ENCODE data around the gene HBM.
"Not testable (repeated sequence)": the region's sequence is repeated elsewhere in the genome, so short reads cannot be mapped to it uniquely, and the experiment has no call there.

Gene HBM

DNA sequence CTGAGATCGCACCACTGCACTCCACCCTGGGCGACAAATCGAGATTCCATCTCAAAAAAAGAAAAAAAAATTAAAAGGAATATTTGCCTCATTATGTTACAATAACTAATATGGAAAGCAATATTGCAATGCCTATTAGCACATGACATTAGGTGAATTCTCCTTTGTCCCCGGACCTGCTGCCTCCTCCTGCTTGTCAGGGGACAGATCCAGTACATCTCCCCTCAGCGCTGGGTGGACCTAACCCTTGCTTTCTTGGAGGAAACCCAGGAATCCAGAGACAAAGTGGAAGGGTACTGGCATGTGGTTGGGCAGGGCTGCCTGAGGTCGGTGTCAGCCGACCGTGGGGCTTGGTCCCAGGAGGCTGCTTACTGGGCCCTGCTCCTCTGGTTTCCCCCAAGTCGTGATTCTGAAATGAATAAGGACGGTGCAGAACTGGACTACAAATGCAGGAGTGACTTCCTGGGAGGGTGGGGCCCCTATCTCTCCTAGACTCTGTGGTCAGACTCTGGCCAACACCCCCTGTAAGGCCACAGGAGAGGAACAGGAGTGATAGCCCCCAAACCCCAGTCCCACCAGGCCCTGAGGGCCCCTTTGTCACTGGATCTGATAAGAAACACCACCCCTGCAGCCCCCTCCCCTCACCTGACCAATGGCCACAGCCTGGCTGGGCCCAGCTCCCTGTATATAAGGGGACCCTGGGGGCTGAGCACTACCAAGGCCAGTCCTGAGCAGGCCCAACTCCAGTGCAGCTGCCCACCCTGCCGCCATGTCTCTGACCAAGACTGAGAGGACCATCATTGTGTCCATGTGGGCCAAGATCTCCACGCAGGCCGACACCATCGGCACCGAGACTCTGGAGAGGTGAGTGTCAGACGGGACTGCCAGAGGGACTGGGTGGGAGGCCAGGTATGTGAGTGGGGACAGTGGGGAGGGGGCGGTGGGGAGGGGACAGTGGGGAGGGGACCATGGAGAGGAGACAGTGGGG is 13.3 kb upstream of the HBM start, which contains the start of gene HBZ:
TSS of gene HBZ (plus strand) at position 504 of the 988 bp plus-strand sequence. CDS start at position 770, 266 bp downstream.
- DNase-seq = no peak
- TF ChIP-seq, protein P1, sequence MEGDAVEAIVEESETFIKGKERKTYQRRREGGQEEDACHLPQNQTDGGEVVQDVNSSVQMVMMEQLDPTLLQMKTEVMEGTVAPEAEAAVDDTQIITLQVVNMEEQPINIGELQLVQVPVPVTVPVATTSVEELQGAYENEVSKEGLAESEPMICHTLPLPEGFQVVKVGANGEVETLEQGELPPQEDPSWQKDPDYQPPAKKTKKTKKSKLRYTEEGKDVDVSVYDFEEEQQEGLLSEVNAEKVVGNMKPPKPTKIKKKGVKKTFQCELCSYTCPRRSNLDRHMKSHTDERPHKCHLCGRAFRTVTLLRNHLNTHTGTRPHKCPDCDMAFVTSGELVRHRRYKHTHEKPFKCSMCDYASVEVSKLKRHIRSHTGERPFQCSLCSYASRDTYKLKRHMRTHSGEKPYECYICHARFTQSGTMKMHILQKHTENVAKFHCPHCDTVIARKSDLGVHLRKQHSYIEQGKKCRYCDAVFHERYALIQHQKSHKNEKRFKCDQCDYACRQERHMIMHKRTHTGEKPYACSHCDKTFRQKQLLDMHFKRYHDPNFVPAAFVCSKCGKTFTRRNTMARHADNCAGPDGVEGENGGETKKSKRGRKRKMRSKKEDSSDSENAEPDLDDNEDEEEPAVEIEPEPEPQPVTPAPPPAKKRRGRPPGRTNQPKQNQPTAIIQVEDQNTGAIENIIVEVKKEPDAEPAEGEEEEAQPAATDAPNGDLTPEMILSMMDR (IDR thresholded peaks at IDR 0.05; ENCODE audit: low read depth, low read length) = no peak
- Histone ChIP-seq H3K27me3 (peaks cover 7% of the 10 kb centered on the region; the same call in 1 of the 2 replicates), H3K36me3 (no peaks in the 10 kb centered on the region), H3K9me3 (no peaks in the 10 kb centered on the region), H3K4me3 (ENCODE audit: low read depth, low read length) (no peak within 1 kb of the TSS), H3K4me1 (peaks cover 7% of the 10 kb centered on the region)

DNA sequence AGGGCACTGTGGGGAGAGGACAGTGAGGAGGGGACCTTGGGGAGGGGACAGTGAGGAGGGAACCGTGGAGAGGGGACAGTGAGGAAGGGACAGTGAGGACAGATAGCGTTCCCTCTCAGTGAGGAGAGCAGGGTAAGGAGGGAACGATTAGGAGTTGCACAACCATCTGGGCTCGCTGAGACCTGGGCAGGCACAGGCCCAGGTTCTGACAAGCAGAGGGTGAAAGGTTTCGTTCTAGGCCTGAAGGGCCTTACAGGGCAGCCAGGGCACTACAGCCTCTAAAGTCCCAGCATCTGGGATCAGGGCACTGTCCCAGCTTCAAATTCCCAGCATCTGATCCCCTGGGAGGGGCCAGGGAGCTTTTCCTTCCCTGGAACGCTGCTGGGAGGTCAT is 12.7 kb upstream of the HBM start:
- H3K4me3 ChIP-seq (ENCODE audit: low read depth, low read length); H3K4me1 ChIP-seq; H3K36me3 ChIP-seq; H3K9me3 ChIP-seq; DNase-seq: not testable (repeated sequence)
- peaks cover 14% of the 10 kb centered on the region for H3K27me3 ChIP-seq

DNA sequence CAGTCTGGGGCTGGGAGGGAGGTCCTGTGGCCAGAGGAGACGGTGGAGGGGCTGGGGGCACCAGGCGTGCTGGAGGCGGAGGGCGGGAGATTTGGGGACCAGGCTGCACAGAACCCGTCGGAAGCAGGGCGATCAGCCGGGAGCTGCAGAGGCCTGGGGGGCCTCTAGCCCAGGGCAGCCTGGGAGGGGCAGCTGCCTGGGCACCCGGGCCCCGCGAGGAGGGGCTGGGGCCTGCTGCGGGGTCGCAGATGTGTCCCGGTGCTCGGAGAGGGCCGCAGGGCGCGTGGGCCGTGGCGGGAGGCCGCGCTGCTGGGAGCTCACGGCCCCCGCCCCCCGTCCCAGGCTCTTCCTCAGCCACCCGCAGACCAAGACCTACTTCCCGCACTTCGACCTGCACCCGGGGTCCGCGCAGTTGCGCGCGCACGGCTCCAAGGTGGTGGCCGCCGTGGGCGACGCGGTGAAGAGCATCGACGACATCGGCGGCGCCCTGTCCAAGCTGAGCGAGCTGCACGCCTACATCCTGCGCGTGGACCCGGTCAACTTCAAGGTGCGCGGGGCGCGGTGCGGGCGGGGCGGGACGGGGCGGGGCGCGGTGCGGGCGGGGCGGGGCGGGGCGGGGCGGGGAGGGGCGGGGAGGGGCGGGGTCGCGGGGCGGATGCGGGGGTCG is 12.1 kb upstream of the HBM start:
- not testable (repeated sequence) for H3K4me1 ChIP-seq
- H3K27me3 ChIP-seq = peaks cover 19% of the 10 kb centered on the region

DNA sequence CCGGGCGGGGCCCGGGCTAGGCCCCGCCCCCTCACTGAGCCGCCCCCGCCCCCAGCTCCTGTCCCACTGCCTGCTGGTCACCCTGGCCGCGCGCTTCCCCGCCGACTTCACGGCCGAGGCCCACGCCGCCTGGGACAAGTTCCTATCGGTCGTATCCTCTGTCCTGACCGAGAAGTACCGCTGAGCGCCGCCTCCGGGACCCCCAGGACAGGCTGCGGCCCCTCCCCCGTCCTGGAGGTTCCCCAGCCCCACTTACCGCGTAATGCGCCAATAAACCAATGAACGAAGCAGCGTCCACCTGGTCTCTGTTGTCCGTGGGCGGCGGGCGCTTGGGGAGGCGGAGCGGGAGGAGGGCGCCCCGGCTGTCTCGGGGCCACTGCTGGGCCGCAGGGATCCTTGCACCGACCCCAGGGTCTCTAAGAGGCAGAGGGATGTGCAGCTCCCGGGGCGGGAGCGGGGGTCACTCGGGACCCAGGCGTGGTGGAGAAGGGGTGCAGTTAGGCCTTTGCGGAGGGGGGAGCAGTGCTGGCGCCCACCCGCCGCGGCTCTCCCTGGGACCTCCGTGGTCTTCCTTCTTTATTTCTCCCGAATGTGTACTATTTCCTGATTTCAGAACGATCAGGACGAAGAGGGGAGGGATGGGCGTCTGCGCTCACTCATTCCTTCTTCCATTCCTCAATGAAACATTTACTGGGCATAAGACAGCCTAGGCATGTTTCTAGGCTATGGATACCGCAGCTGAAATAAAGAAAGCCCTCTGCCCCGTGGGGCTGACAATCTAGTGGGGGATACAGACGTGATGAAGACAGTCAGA is 11.4 kb upstream of the HBM start:
- Histone ChIP-seq H3K27me3 (peaks cover 24% of the 10 kb centered on the region), H3K9me3 (no peaks in the 10 kb centered on the region), H3K4me1 (peaks cover 3% of the 10 kb centered on the region; the same call in 1 of the 2 replicates), H3K4me3 (ENCODE audit: low read depth, low read length) (peak overlapping the region; percentile 66), H3K36me3 (no peaks in the 10 kb centered on the region)
- peak; percentile 53 for DNase-seq
- TF ChIP-seq, protein P1 (IDR thresholded peaks at IDR 0.05; ENCODE audit: low read depth, low read length) = no peak

More for the DNA sequence above, 12.1 kb upstream of the HBM start:
- DNase-seq; H3K36me3 ChIP-seq; H3K9me3 ChIP-seq; H3K4me3 ChIP-seq (ENCODE audit: low read depth, low read length): not testable (repeated sequence)

DNA sequence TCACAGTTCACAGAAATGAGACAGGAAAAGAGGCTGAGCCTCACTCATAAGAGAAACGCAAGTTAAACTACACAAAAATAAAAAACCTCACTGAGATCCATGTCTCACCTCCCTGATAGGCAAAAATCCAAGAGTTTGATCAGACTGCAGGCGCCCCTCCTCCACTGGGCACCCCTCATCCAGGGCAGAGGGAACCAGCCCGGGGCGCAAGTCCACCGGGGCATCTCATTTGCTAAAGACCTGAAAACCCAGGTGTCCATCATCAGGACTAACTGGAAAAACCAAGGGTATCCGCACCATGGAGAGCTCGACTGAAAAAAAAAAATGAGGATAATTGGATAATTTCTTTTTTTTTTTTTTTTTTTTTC is 10.8 kb upstream of the HBM start:
- Histone ChIP-seq H3K27me3 (peaks cover 24% of the 10 kb centered on the region), H3K4me1 (no peaks in the 10 kb centered on the region), H3K36me3 (no peaks in the 10 kb centered on the region), H3K4me3 (ENCODE audit: low read depth, low read length) (peak overlapping the region; percentile 66), H3K9me3 (no peaks in the 10 kb centered on the region)
- TF ChIP-seq, protein P1 (IDR thresholded peaks at IDR 0.05; ENCODE audit: low read depth, low read length) = no peak
- DNase-seq = no peak

DNA sequence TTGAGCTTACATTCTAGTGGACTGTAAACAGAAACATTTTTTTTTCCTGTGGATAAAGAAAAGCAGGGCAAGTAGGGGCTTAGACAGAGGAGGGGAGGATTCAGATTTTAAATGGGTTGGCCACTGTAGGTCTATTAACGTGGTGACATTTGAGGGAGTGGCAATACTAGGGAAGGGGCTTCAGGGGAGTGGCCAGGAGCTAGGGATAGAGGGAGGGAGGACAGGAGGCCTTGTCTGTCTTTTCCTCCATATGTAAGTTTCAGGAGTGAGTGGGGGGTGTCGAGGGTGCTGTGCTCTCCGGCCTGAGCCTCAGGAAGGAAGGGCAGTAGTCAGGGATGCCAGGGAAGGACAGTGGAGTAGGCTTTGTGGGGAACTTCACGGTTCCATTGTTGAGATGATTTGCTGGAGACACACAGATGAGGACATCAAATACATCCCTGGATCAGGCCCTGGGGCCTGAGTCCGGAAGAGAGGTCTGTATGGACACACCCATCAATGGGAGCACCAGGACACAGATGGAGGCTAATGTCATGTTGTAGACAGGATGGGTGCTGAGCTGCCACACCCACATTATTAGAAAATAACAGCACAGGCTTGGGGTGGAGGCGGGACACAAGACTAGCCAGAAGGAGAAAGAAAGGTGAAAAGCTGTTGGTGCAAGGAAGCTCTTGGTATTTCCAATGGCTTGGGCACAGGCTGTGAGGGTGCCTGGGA is 6.5 kb upstream of the HBM start:
- peaks cover 24% of the 10 kb centered on the region for H3K27me3 ChIP-seq

DNA sequence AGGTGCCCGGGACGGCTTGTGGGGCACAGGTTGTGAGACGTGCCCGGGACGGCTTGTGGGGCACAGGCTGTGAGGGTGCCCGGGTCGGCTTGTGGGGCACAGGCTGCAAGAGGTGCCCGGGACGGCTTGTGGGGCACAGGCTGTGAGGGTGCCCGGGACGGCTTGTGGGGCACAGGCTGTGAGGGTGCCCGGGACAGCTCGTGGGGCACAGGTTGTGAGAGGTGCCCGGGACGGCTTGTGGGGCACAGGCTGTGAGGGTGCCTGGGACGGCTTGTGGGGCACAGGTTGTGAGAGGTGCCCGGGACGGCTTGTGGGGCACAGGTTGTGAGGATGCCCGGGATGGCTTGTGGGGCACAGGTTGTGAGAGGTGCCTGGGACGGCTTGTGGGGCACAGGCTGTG is 5.5 kb upstream of the HBM start:
- H3K4me3 ChIP-seq (ENCODE audit: low read depth, low read length); H3K4me1 ChIP-seq; H3K36me3 ChIP-seq; DNase-seq; H3K9me3 ChIP-seq: not testable (repeated sequence)
- H3K27me3 ChIP-seq = peaks cover 25% of the 10 kb centered on the region

More for the DNA sequence above, 6.5 kb upstream of the HBM start:
- H3K9me3 ChIP-seq = no peaks in the 10 kb centered on the region
- no peak for DNase-seq
- no peak overlapping the region for H3K4me3 ChIP-seq (ENCODE audit: low read depth, low read length)
- H3K36me3 ChIP-seq = no peaks in the 10 kb centered on the region
- H3K4me1 ChIP-seq = no peaks in the 10 kb centered on the region
- TF ChIP-seq, protein P1 (IDR thresholded peaks at IDR 0.05; ENCODE audit: low read depth, low read length) = no peak
